Caco-2 (cell line): Measurements from ENCODE around the gene GLT8D2. TPM values are rescaled to one million over a fixed set of nuclear protein-coding genes. Genes with fewer than 3 reads are reported as not detected.

ENCODE experiments used
- BruUV-seq: library from RNA; stranded (reverse); fragments of 400-500 nt; replicated peaks from 2 replicates; lab custom pipeline; 2021; lab: Mats Ljungman, UMichigan
- CTCF ChIA-PET: fragments of 300-600 bp; sonication (Branson Sonifier 250); formaldehyde crosslinking; loops from one replicate; lab custom pipeline; 2022; ENCODE audit warnings: antibody characterized with exemption; lab: Charles Lee
- POLR2A ChIA-PET: fragments of 300-600 bp; sonication (Branson Sonifier 250); formaldehyde crosslinking; loops from one replicate; lab custom pipeline; 2022; ENCODE audit warnings: antibody characterized with exemption; lab: Charles Lee
- DNase-seq, 2 experiments: peaks; one replicate each; pipeline versions ENCODE4 v3.0.0 to v3.0.0-alpha.2; 2020 to 2022
- H3K27me3 ChIP-seq: replicated peaks from 2 replicates; pipeline ENCODE4 v1.6.0; 2011; ENCODE audit warnings: low read length; ENCODE audit not compliant: control insufficient read depth, insufficient read depth
- H3K36me3 ChIP-seq: 2 replicates; pipeline ENCODE4 v1.5.1; 2011; ENCODE audit warnings: low read length; ENCODE audit not compliant: control insufficient read depth, insufficient read depth
- H3K4me1 ChIP-seq: fragments of 250-450 bp; sonication (Bioruptor Pico); 2 replicates; pipeline ENCODE4 v1.5.1; 2020; ENCODE audit warnings: mild to moderate bottlenecking
- H3K4me3 ChIP-seq: 2 replicates; pipeline ENCODE4 v1.5.1; 2011; ENCODE audit warnings: low read depth, mild to moderate bottlenecking, control low read depth, low read length
- H3K9me3 ChIP-seq: fragments of 250-450 bp; sonication (Bioruptor Pico); 2 replicates; pipeline ENCODE4 v1.5.1; 2020; ENCODE audit warnings: mild to moderate bottlenecking, moderate library complexity
- H3K27ac Mint-ChIP-seq: one replicate; pipeline ENCODE4 v1.8.0; 2022; ENCODE audit warnings: mixed read lengths; ENCODE audit not compliant: unreplicated experiment
- H3K27me3 Mint-ChIP-seq: one replicate; pipeline ENCODE4 v1.8.0; 2022; ENCODE audit warnings: mixed read lengths; ENCODE audit not compliant: insufficient read depth, unreplicated experiment
- H3K36me3 Mint-ChIP-seq: one replicate; pipeline ENCODE4 v1.8.0; 2022; ENCODE audit warnings: mild to moderate bottlenecking, mixed read lengths; ENCODE audit not compliant: insufficient read depth, unreplicated experiment
- H3K4me1 Mint-ChIP-seq: one replicate; pipeline ENCODE4 v1.8.0; 2022; ENCODE audit warnings: low read depth, mixed read lengths; ENCODE audit not compliant: unreplicated experiment
- H3K4me3 Mint-ChIP-seq: one replicate; pipeline ENCODE4 v1.8.0; 2022; ENCODE audit warnings: mild to moderate bottlenecking, moderate library complexity, mixed read lengths; ENCODE audit not compliant: unreplicated experiment
- H3K9me3 Mint-ChIP-seq: one replicate; pipeline ENCODE4 v1.8.0; 2022; ENCODE audit warnings: mixed read lengths; ENCODE audit not compliant: unreplicated experiment
- CTCF ChIP-seq, 2 experiments: fragments of 200-600 bp in 1 of 2; IDR thresholded peaks; 1 replicate in 1 of 2; 2 replicates in 1 of 2; pipeline versions ENCODE4 v1.5.1 to v1.8.0; 2011 to 2022; ENCODE audit warnings: antibody characterized with exemption in 1 of 2, control low read depth in 1 of 2, inconsistent platforms in 1 of 2, low read depth in 1 of 2, low read length in 1 of 2, mild to moderate bottlenecking in 1 of 2, moderate library complexity in 1 of 2; ENCODE audit not compliant: insufficient read depth in 1 of 2, severe bottlenecking in 1 of 2, unreplicated experiment in 1 of 2
- intact Hi-C: fragments of 100-400 bp; cut with micrococcal nuclease; formaldehyde crosslinking; loops from one replicate; pipeline ENCODE4 v1.10.0; 2022; ENCODE audit not compliant: unreplicated experiment
- total RNA-seq: library from RNA; stranded (reverse); gene quantifications from 2 replicates; pipeline ENCODE4 v1.2.3, GENCODE V29; 2022

GLT8D2 gene
- total RNA-seq, 1 experiment from 2014 or later = not detected

GRCh38 chr12:103957865-103958388, 92.1 kb downstream of the GLT8D2 start:
- H3K36me3 Mint-ChIP-seq = peaks cover 32% of the 10 kb centered on the region
- ChIA-PET CTCF (interaction anchor here (0.6 kb wide), 1 partner anchor 370 kb away, joined by 3 read pairs; no protein-coding TSS in a partner anchor), POLR2A (no interaction called here)
- H3K4me1 Mint-ChIP-seq = peaks cover 18% of the 10 kb centered on the region
- no TSS peak for BruUV-seq
- Histone ChIP-seq H3K36me3 (peaks cover under 1% of the 10 kb centered on the region), H3K4me1 (peaks cover 4% of the 10 kb centered on the region), H3K27me3 (no peaks in the 10 kb centered on the region), H3K9me3 (no peaks in the 10 kb centered on the region), H3K4me3 (peak overlapping the region; percentile 97)
- intact Hi-C loops = loop anchor here (1.0 kb wide), 2 partner anchors 7 to 28 kb away; partner anchors contain the start of genes HSP90B1 and TDG
- H3K27me3 Mint-ChIP-seq = no peaks in the 10 kb centered on the region
- no peaks in the 10 kb centered on the region for H3K9me3 Mint-ChIP-seq
- peak overlapping the region; percentile 97 for H3K27ac Mint-ChIP-seq
- no peak for DNase-seq
- peak overlapping the region; percentile 79 for H3K4me3 Mint-ChIP-seq
- TF ChIP-seq CTCF (IDR thresholded peaks at IDR 0.05; ENCODE audit: insufficient read depth in 1 of 2, low read depth in 1 of 2, low read length in 1 of 2, severe bottlenecking in 1 of 2, unreplicated experiment in 1 of 2) = no peak

GRCh38 chr12:103956509-103957027, 93.4 kb downstream of the GLT8D2 start:
- DNase-seq = peak; percentile 45 to 47
- intact Hi-C loops = loop anchor here (1.0 kb wide), 2 partner anchors 9 to 26 kb away; partner anchors contain the start of genes HSP90B1 and TDG
- Histone ChIP-seq H3K9me3 (no peaks in the 10 kb centered on the region), H3K4me1 (peaks cover 4% of the 10 kb centered on the region), H3K27me3 (no peaks in the 10 kb centered on the region), H3K4me3 (peak overlapping the region; percentile 97), H3K36me3 (peaks cover 3% of the 10 kb centered on the region)
- Mint-ChIP-seq H3K27ac (peak overlapping the region; percentile 97), H3K27me3 (no peaks in the 10 kb centered on the region), H3K4me3 (peak overlapping the region; percentile 79), H3K4me1 (peaks cover 18% of the 10 kb centered on the region), H3K36me3 (peaks cover 32% of the 10 kb centered on the region), H3K9me3 (no peaks in the 10 kb centered on the region)
- TF ChIP-seq CTCF (IDR thresholded peaks at IDR 0.05; ENCODE audit: insufficient read depth in 1 of 2, low read depth in 1 of 2, low read length in 1 of 2, severe bottlenecking in 1 of 2, unreplicated experiment in 1 of 2) = no peak
- BruUV-seq = TSS peak; percentile 27
- ChIA-PET CTCF (interaction anchor here (1.0 kb wide), 1 partner anchor 9 kb away, joined by 3 read pairs; the partner anchor contains the start of gene TDG), POLR2A (interaction anchor here (0.6 to 2.4 kb wide), 4 partner anchors 9 to 108 kb away, joined by 3 to 28 read pairs (median 9); partner anchors contain the start of genes HCFC2, HSP90B1 and TDG)

GRCh38 chr12:103955811-103956508, 94.0 kb downstream of the GLT8D2 start:
- H3K4me3 ChIP-seq = peak overlapping the region; percentile 97
- Mint-ChIP-seq H3K4me1 (peaks cover 18% of the 10 kb centered on the region), H3K9me3 (no peaks in the 10 kb centered on the region), H3K4me3 (peak overlapping the region; percentile 79), H3K27ac (peak overlapping the region; percentile 97), H3K36me3 (peaks cover 32% of the 10 kb centered on the region), H3K27me3 (no peaks in the 10 kb centered on the region)
- H3K27me3 ChIP-seq = no peaks in the 10 kb centered on the region
- intact Hi-C loops = no loop called here
- DNase-seq = no peak
- POLR2A ChIA-PET = interaction anchor here (0.6 to 2.4 kb wide), 4 partner anchors 10 to 109 kb away, joined by 3 to 28 read pairs (median 9); partner anchors contain the start of genes HCFC2, HSP90B1 and TDG
- no TSS peak for BruUV-seq
- peaks cover 3% of the 10 kb centered on the region for H3K36me3 ChIP-seq
- CTCF ChIA-PET = interaction anchor here (1.0 kb wide), 1 partner anchor 10 kb away, joined by 3 read pairs; the partner anchor contains the start of gene TDG
- H3K4me1 ChIP-seq = peaks cover 4% of the 10 kb centered on the region
- H3K9me3 ChIP-seq = no peaks in the 10 kb centered on the region
- no peak for TF ChIP-seq CTCF (IDR thresholded peaks at IDR 0.05; ENCODE audit: insufficient read depth in 1 of 2, low read depth in 1 of 2, low read length in 1 of 2, severe bottlenecking in 1 of 2, unreplicated experiment in 1 of 2)
